ENCODE results near the gene HTRA2.
"Not testable (repeated sequence)": the region's sequence is repeated elsewhere in the genome, so short reads cannot be mapped to it uniquely, and the experiment has no call there.

The HTRA2 gene

DNA sequence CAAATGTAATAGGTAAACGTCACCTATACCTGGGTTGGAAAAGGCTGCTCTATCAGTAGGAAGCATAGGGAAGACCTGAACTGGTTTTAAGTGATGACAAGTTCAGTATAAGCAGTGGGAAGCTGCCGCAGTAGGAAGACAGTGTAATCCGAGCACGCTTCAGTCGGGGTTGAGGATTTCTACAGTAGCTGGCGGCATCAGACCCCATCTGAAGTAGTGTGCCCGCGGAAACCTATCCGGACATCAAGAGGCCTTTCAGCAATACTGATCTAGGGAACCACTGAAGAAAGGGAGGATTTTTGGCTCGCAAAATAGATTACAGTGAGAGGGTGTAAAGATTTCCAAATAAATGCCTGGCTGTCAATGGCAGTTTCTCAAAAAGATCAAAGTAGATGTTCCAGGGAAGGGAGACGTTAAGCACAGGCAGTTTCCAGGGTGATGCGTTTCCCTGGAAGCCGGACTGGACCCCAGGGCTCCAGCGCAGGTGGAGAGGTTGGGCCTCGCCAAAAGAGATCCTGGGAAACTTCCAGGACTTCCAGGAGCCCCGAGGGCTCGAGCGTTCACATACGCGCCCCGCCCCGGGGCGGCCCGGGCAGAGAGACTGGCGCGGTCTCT lies 18.7 kb downstream of the HTRA2 start:
- no peak for DNase-seq

DNA sequence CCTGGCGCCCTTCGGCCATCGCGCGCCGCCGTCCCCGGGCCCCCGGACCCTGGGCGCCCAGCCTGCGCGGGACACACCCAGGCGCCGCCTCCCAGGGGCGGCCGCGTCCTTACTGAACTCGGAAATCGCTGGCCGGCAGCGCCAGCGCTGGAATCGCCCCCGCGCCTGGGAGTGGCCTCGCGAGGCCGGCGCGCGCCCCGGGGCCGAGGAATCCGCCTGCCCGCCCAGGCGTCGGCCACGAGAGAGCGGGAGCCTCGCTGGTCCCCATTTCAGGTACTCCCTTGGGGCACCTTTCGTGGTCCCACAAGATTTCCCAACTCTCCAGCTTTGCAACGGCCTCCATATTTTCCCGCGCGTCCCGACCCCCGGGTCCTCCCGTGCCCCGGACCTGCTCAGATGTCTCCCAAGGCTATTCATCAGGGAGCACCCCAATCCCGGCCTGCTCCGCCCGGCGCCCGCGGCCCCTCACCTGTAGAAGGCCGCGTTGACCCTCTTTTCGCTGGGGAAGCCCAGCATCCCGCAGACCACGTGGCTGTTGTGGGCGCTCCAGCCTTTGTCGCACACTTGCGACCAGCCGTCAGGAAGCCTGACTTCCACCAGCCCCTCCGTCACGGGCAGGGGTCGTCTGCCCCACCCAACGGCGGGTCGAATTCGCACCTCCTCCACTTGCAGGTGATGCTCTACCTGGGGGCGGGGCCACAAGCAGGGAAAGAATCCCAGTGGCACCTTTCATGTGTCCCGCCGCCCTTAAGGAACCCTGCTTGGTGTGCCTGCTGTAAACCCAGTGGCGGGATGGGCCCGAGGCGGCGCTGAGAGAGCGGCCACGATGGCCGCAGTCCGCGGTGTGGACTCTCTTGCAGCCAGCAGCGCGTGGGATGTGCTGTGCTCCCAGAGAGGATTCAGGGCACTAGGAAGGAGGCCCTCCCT lies 19.4 kb downstream of the HTRA2 start:
- DNase-seq = no peak

DNA sequence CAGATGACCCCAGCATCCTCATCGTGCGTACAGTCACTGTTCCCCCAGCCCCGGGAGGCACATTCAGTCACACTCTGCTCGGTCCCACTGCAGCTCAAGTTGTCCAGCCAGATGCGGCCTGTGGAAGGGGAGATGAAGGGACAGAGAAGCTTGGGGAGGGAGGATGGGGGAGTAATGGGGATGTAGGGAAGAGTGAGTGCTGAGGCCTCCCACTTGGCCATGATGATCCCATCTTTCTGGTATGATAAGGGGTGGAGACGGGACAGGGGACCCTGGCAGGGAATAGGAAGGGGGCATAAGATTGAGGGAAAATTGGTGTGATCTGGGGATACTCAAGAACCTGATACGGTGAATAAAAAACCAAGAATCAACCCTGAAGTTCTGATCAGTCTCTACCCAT lies 20.5 kb downstream of the HTRA2 start:
- no peak for DNase-seq

DNA sequence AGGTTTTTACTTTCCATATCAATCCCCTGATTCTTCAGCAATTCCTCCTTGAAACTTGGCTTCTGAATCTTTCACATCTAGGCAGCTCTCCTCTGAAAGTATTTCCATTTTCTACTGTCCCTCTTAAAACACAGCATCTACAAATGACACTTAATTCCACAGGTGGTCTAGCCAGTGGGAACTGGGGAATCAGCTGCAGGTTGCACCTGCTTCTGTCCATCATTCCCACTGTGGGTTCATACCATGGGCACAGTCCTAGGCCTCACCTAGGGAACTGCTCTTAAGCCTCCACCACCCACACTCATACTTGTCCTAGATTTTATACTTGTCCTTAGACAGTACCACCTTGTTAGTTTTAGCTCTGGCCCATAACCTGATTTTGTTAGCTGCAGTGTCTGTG lies 21.8 kb downstream of the HTRA2 start:
- DNase-seq = no peak

DNA sequence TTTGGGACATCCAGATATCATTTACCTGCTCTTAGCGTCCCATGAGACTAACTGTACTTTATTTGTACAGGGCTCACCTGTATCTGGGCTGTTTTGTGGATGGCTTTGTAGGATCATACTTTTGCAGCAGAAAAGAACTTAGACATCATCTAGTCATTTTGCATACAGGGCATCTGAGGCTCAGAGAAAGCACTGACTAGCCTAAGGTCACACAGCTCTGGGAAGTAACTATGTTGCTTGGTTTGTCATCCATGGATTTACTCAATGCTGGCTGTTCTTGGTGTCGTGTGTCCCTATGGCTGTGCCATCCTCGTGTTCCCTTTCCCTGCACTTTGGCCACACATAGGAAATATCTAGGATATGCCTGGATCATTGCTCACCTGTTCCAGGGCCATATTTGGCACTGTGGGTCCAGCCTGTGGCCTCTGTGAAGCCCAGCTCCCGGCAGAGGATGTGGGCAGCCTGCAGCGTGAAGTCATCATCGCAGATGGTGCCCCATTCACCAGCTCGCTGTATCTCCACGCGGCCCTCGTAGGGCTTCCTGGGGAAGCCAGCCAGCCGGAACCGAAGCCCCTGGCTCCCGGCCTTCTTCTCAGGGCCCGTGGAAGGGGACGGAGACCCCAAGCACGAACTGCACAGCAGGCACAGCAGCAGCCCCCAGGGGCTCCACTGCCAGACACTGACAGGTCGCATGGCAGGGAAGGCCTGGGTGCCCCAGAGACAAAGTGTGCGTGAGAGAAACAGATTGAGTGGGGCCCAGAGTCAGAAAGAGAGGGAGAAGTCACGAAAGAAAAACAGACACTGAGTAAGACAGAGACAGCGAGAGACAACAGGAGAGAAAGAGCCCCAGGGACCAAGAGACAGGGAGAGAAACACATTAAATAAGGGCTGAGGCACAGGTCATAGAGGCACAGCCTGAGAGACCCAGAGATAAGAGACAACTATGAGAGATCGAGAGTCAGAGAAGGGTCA lies 22.5 kb downstream of the HTRA2 start:
- DNase-seq = no peak

DNA sequence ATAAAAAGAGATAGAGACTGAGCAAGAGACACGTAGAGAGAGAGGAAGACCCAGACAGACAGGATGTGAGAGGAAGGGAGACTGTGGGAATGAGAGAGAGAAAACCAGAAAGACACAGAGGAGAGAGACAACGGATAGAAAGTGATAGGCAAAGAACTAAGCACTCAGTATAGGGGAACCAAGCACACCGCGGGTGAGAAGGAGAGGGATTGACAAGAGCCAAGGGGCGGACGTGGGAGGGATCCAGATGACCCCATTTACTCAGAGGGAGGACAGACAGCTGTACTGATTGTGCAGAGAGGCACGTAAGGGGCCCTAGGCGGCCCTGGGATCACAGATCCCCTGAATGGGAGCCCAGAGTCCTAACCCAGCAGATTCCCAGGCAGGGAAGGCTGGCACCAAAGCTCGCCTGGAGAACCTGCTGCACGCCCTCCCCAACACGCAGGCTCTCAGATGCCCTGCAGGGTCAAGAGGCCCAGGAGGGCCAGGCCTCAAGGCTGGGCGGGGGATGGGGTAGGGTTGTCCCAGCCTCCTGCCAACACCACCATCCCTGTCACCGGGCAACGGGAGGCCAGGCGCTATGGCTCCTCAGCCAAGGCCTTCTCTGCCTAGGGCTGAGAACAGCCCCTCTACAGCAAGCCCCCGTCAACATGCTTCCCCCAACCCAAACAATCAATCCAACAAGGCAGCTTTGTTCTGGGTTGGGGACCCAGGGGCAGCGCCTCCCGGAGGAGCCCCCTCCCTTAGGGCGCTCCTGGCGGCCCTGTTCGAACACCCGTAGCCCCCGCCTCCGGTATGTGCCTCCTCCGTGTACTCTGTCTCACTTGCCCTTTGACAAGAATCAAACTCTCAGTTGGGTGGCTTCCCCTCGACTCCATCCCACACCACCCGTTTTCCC lies 23.4 kb downstream of the HTRA2 start:
- no peak for DNase-seq

DNA sequence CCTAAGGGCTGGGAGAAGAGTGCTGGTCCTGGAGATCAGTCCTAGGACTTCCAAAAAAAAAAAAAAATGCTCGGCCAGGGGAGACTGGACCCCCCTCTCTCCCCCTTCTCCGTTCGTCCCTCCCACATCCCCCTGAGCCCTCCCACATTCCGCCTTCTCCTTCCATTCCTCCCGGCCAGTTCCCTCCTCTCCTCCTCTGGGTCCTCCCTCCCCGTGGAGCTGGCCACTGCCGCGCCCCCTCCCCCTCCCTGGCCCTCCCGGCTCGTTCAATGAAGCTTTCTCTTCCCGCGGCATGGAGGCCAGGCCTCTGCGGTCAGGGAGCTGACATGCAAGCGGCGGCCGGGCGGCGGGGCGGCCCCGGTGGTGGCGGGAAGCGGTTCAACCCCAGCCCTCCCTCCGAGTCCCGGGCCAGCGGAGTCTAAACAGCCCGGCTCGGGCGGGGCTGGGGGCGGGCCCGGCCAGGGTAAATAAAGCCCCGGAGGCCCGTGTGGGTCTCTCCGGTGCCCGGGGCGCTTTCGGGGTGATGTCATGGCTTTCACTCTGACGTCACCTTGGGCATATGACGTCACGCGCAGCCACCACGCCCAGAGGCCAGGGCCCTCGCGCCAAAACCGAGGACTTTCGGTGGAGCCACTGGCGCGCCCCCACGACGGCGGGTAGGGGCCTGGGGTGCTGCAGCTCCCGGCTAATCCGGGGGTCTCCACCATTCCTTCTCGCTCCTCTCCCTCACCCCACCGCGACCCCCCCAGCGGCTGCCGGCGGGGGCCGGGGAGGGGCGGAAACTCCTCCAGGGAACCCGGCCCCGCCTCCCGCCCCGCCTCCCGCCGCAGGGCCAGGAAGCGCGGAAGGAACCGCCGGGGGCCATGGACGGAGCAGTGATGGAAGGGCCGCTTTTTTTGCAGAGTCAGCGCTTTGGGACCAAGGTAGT lies 24.4 kb downstream of the HTRA2 start, which contains the start of the genes DOK1 and LOXL3:
Gene DOK1 (plus strand): TSS at position 829 of the 928 bp plus-strand sequence. CDS start 35 bp downstream, at position 864.
Gene LOXL3 (minus strand): TSS at position 51 of the 928 bp plus-strand sequence. CDS start 1,308 bp downstream, outside the sequence.
- DNase-seq = peak; percentile 88

DNA sequence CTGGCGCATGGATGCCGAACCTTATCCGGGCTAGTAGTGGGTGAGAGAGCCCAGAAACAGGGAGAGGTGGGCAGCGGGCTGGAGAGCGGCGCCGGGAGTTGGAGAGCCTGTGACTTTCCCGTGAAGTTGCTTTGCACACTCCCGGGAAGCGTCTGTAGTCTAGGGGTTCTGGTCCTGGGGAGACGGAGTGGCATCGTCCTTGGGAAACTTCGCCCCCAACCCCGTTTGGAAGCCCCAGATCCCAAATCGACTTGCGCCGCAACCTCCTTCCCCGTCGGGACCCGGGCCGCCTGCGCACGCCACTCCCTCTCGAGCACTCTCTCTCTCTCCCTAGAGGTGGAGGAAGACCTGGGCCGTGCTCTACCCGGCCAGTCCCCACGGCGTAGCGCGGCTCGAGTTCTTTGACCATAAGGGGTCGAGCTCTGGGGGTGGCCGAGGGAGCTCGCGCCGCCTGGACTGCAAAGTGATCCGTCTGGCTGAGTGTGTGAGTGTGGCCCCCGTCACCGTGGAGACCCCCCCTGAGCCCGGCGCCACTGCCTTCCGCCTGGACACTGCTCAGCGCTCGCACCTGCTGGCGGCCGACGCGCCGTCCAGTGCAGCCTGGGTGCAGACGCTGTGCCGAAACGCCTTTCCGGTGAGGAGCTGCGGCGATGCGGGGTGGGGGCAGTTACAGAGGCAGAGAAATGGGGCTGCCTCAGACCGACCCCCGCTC lies 25.2 kb downstream of the HTRA2 start:
- peak; percentile 39 for DNase-seq

DNA sequence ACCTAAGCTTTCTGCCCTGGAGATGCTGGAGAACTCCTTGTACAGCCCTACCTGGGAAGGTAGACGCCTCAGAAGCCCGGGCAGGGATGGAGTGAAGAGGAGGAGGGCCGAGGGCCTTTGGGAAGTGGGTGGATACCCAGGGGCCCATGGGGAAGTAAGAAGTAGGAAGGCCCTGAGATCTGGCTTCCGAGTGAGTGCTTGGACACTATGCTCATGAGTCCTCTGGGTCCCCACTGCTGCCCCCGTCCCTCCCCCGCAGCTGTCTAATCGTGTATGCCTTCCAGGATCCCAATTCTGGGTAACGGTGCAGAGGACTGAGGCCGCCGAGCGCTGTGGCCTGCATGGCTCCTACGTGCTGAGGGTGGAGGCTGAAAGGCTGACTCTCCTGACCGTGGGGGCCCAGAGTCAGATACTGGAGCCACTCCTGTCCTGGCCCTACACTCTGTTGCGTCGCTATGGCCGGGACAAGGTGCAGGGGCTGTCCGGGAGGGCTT lies 25.9 kb downstream of the HTRA2 start:
- no peak for DNase-seq

DNA sequence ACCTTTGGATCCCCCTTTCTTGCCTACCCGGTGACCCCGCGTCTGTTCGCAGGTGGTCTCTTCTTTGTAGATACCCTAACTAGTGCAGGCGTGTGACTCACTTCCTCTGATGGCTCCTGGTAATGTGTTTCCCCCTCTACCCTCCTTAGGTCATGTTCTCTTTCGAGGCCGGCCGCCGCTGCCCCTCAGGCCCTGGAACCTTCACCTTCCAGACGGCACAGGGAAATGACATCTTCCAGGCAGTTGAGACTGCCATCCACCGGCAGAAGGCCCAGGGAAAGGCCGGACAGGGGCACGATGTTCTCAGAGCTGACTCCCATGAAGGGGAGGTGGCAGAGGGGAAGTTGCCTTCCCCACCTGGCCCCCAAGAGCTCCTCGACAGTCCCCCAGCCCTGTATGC lies 26.4 kb downstream of the HTRA2 start:
- DNase-seq = no peak

DNA sequence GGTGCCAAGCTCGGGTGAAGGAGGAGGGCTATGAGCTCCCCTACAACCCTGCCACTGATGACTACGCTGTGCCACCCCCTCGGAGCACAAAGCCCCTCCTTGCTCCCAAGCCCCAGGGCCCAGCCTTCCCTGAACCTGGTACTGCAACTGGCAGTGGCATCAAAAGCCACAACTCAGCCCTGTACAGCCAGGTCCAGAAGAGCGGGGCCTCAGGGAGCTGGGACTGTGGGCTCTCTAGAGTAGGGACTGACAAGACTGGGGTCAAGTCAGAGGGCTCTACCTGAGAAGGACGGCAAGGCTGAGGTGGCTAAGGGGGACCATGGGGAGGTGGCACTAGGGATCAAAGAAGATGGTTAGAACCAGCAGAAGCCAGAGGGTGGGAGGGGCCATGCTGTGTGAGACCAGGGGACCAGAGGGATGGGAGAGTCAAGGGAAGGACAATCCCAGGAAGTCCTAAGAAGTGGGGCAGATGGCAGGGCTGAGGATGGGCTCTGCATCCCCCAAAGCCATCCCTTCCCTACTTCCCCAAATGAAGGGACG lies 27.2 kb downstream of the HTRA2 start:
- DNase-seq = no peak

DNA sequence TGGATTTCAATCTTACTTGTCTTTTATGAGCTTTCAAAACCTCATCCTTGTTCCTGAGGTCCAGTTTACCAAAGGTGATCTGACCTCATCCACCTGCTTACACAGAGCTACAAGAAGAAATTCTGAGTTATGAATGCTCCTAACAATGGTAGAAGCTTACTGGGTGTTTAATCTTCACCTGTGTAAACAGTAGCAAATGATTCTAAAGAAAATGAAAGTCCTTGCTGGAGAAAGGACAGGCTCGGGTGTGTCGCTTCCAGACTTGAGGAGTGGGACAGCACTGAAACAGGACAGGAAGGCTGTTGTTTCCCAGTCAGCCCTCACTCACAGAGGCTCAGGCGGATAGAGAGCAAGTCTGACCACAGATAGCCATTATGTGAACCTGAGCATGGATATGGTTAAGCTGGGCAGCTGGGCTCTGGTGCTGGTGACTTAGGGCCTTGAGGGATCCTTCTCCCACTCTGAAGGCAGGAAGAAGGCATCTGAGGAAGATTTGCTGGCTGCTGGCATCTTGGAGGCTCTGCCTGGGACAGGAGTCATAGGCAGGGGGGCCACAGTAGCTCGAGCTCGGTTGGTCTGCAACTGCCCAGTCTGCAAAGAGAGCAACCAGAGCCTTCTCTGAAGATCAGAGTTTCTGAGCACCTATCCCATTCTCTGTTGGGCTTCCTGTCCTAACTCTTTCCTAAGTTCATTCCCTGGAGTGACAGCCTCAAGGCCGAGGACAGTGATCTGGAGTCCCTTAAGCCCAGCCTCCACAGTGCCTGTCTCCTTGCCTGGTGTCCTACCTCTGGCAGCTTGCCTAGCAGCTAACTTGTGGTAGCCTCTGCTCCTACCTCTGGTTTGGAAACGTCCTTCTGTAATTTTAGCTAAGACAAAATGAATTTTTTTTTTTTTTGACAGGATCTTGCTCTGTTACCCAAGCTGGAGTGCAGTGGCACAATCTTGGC lies 28.8 kb downstream of the HTRA2 start:
- no peak for DNase-seq

DNA sequence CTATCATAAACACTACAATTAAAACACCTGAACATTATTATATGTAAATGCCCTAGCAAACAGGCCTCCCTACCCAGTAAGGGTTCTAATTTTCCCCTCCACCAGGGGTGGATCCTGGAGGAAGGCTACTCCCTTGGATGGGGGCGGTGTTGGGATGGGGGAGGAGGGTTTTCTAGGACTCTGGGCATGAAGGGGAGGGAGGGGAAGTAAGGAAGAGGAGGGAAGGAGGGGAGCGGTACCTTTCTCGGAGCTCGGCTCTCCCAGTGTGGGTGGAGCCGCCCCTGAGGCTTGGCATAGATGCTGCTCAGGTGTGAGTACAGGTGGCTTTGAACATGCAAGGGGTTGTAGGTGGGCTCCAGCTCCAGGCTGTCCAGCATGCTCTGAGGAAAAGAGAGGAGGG lies 30.2 kb downstream of the HTRA2 start:
- no peak for DNase-seq

DNA sequence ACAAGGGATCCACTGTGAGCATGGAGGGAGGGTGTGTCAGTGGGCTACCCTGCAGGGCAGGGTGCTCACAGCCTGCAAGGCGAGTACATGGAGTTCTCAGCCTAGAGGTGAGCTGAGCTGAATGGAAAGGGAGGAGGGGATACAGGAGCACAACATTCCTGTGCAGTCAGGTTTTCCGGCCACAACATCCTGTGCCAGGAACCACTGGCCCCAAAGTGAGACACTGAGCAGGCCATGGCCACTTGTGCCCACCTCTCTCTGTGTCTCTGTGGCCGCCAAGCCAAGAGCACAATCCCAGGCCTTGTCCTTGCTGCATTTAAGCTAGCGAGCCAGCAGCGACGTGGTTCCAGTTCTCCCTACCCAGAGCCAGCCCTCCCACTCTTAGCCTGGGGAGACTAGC lies 30.9 kb downstream of the HTRA2 start:
- no peak for DNase-seq

DNA sequence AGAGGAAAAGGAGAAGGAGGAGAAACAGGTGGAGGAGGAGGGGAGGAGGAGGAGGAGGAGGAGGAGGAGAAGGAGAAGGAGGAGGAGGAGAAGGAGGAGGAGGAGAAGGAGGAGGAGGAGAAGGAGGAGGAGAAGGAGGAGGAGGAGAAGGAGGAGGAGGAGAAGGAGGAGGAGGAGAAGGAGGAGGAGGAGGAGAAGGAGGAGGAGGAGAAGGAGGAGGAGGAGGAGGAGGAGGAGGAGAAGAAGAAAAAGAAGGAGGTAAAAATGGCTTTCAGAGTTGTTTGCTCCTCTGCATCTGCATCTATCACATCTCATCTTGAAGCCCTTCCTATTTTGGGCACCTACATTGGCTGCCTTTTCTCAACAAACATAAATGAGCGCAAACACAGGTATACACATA lies 31.3 kb downstream of the HTRA2 start:
- DNase-seq = not testable (repeated sequence)

DNA sequence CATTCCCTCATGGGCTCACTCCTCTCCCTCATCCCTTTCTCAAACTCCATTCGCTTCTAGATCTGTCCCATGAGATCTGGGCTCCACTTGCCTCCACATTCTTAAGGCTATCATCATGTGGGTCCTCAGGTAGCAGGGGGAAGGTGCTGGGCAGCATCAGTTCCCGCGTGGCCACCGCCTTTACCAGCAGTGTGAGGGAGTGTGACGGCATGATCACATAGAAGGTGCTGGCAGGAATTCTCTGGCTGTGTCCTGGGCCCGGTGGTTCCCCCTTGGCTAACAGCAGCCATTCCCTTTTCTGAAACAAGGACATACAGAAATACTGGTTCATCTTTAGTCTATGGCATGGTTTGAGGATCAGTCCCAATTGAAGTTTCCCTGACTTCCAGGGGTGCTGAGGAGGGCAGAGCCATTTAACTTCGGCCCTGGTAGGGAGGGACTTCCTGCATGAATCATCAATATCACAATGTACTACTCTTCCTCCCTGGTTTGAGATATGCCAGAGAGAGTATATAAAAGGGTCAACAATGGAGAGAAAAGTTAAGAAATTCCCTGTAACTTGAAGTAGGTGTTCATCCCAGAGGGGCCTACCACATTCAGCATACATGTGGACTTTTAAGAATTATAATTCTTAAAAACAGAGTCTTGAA lies 32.5 kb downstream of the HTRA2 start:
- no peak for DNase-seq

DNA sequence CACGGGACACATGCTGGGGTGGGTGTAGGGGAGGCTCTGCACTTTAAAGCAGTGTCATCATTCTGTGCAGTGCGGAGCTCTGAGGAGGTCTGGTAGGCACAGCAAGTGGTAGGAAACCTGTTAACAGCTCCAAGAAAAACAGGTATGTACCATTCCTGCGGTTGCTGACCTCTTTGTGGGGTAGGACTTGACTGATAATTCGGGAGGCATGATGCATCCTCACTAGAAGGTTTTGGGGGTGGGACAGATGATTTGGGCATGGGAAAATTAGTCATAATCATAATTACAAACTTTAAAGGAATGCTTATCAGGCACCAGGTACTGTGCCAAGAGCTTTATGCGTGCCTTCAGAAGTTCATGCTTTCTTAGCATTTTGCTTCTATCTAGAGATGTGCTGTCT lies 34.5 kb downstream of the HTRA2 start:
- no peak for DNase-seq
